BLaER1 treated with 17β-estradiol and CSF1 and Interleukin-3, amounts not matched to agents 10 nM and 100 nM (cell line): ENCODE data around the gene BEND3.
"Not testable (repeated sequence)": the region's sequence is repeated elsewhere in the genome, so short reads cannot be mapped to it uniquely, and the experiment has no call there.

Experiments used
- H3K27ac ChIP-seq, 11 experiments: shearing (Covaris generic); formaldehyde crosslinking; 2 replicates each; pipeline ENCODE4 v1.8.1; 2022
- H3K27me3 ChIP-seq, 11 experiments: shearing (Covaris generic); formaldehyde crosslinking; 2 replicates each; pipeline ENCODE4 v1.8.1; 2022
- H3K36me3 ChIP-seq, 11 experiments: shearing (Covaris generic); formaldehyde crosslinking; 2 replicates each; pipeline ENCODE4 v1.8.1; 2022
- H3K4me1 ChIP-seq, 10 experiments: shearing (Covaris generic); formaldehyde crosslinking; 2 replicates each; pipeline ENCODE4 v1.8.1; 2022
- H3K4me2 ChIP-seq, 11 experiments: shearing (Covaris generic); formaldehyde crosslinking; 2 replicates each; pipeline ENCODE4 v1.8.1; 2022
- H3K4me3 ChIP-seq, 10 experiments: shearing (Covaris generic); formaldehyde crosslinking; 2 replicates each; pipeline ENCODE4 v1.8.1; 2022
- H3K9ac ChIP-seq, 11 experiments: shearing (Covaris generic); formaldehyde crosslinking; 2 replicates each; pipeline ENCODE4 v1.8.1; 2022
- H3K9me3 ChIP-seq, 11 experiments: shearing (Covaris generic); formaldehyde crosslinking; replicated peaks in 1 of 11; 2 replicates each; pipeline ENCODE4 v1.8.1; 2022
- H4K20me1 ChIP-seq, 11 experiments: shearing (Covaris generic); formaldehyde crosslinking; 2 replicates each; pipeline ENCODE4 v1.8.1; 2022
- Cebpa-rat ChIP-seq, 11 experiments: shearing (Covaris generic); IDR thresholded peaks; 2 replicates each; pipeline ENCODE4 v1.8.1; 2022

BEND3 gene

GRCh38 chr6:107140581-107140980 lies 25.3 kb upstream of the BEND3 start:
- no peaks in the 10 kb centered on the region for H4K20me1 ChIP-seq
- H3K4me2 ChIP-seq, result peak overlapping the region in 1 of 11 experiments; percentile 0; a peak in 2 of 22 replicates
- no peak for TF ChIP-seq Cebpa-rat (IDR thresholded peaks at IDR 0.05)
- H3K9me3 ChIP-seq, result no peaks in the 10 kb centered on the region
- no peak overlapping the region for H3K27ac ChIP-seq
- no peak overlapping the region for H3K9ac ChIP-seq
- no peak overlapping the region for H3K4me3 ChIP-seq
- H3K27me3 ChIP-seq, result no peaks in the 10 kb centered on the region
- H3K4me1 ChIP-seq, result peaks cover 0 to 6% (median 0%) of the 10 kb centered on the region in 10 experiments; a peak in 2 of 20 replicates
- H3K36me3 ChIP-seq, result no peaks in the 10 kb centered on the region

DNA sequence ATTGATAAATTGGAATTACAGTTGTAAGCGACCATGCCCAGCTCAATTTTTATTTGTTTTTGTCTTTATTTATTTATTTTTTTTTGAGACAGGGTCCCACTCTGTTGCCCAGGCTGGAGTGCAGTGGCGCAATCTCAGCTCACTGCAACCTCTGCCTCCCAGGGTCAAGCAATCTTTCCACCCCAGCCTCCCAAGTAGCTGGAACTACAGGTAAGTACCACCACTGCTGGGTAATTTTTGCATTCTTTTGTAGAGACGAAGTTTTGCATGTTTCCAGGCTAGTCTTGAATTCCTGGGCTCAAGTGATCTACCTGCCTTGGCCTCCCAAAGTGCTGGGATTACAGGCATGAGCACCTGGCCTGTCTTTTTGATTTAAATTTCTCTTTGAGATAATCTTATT lies 21.0 kb upstream of the BEND3 start:
- H3K27me3 ChIP-seq, H3K4me2 ChIP-seq: not testable (repeated sequence)

DNA sequence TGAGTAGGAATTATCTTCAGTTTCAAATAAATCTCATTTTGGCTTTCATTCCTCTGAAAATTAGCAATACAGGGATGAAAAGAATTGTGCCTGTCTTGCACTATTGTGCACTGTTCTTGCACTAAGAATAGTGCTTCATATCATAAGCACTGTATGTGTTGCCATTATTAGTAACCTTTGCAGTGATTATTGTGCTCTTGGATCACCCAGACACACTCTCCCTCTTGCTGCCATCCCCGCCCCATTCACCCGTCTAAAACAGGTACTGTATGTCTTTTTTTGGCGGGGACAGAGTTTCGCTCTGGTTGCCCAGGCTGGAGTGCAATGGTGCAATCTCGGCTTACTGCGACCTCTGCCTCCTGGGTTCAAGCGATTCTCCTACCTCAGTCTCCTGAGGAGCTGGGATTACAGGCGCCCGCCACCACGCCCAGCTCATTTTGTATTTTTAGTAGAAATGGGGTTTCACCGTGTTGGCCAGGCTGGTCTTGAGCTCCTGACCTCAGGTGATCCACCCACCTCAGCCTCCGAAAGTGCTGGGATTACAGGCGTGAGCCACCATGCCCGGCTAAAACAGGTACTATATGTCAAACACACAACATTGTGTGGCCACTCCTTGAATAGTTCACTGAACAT lies 19.8 kb upstream of the BEND3 start:
- not testable (repeated sequence) for H3K27me3 ChIP-seq, H4K20me1 ChIP-seq, H3K4me3 ChIP-seq, H3K9me3 ChIP-seq, H3K4me1 ChIP-seq, H3K9ac ChIP-seq, H3K36me3 ChIP-seq, H3K4me2 ChIP-seq, H3K27ac ChIP-seq

More for the DNA sequence above, 21.0 kb upstream of the BEND3 start:
- H3K9ac ChIP-seq, H3K4me1 ChIP-seq, H3K9me3 ChIP-seq, H3K27ac ChIP-seq, H4K20me1 ChIP-seq, H3K4me3 ChIP-seq, H3K36me3 ChIP-seq: not testable (repeated sequence)

- Histone ChIP-seq H3K27me3 (no peaks in the 10 kb centered on the region), H3K4me2 (no peak overlapping the region), H3K27ac (no peak overlapping the region), H3K4me3 (no peak overlapping the region), H3K9me3 (no peaks in the 10 kb centered on the region), H3K4me1 (peaks cover 7 to 14% (median 10%) of the 10 kb centered on the region in 10 experiments), H3K36me3 (no peaks in the 10 kb centered on the region), H4K20me1 (no peaks in the 10 kb centered on the region), H3K9ac (no peak overlapping the region)
- TF ChIP-seq Cebpa-rat (IDR thresholded peaks at IDR 0.05), result no peak
Measured at GRCh38 chr6:107132330-107132954, 17.1 kb upstream of the BEND3 start.

DNA sequence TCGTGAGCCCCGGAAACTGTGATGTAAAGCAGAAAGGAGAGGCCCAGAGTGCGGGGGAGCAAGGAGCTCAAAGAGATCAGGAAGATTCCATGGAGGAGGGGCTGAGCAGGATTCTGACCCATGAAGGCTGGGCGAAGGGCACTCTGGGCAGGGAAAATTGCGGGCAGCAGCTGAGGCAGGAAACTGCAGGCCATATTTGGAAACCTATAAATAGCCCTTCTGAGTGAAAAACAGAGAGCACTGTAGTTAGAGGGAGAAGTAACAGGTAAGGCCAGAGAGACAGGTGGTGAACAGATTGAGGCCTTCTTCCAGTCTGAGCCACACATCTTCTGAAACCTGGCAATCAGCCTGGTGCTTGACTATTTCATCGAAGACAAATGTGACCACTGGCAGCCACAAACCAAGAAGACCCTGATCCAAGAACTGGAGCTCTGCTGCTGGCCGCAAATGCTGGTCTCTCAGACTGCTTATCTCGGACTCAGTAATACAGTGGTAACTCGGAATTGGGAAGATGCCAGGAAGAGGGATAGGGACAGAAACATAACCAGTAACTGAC lies 14.1 kb upstream of the BEND3 start:
- Histone ChIP-seq H3K4me2 (peak overlapping the region; percentile 15 to 53 (median 39); a peak in 19 of 22 replicates), H3K4me3 (no peak overlapping the region)

DNA sequence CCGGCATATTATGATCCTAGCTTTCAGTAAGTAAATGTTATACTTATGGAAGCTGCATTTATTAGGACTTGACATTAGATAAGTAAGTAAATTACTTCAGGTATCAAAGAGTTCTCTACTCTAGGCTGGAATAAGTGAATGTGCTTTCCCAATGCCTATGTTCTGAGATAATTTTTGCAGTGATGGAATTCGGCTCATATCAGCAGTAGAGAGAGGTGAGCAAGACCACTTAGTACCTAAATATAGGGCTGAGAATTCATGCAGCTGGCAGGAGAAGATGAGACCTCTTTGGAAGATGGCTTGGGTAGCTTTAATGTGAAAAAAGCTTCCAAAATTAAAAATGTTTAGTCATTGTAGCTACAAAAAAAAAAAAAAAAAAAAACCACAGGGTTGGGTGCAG lies 13.3 kb upstream of the BEND3 start:
- no peak overlapping the region for H3K4me3 ChIP-seq
- no peaks in the 10 kb centered on the region for H4K20me1 ChIP-seq
- no peak overlapping the region for H3K9ac ChIP-seq
- no peak for TF ChIP-seq Cebpa-rat (IDR thresholded peaks at IDR 0.05)
- H3K4me2 ChIP-seq, result peak overlapping the region in 3 of 11 experiments; percentile 39 to 43 (median 41); a peak in 3 of 22 replicates
- H3K27ac ChIP-seq, result no peak overlapping the region
- H3K27me3 ChIP-seq, result no peaks in the 10 kb centered on the region
- no peaks in the 10 kb centered on the region for H3K36me3 ChIP-seq
- H3K4me1 ChIP-seq, result peaks cover 7 to 14% (median 10%) of the 10 kb centered on the region in 10 experiments
- no peaks in the 10 kb centered on the region for H3K9me3 ChIP-seq

More for the DNA sequence above, 14.1 kb upstream of the BEND3 start:
- Histone ChIP-seq H3K9ac (no peak overlapping the region), H3K36me3 (no peaks in the 10 kb centered on the region), H3K4me1 (peaks cover 7 to 14% (median 10%) of the 10 kb centered on the region in 10 experiments), H4K20me1 (no peaks in the 10 kb centered on the region), H3K27me3 (no peaks in the 10 kb centered on the region), H3K9me3 (no peaks in the 10 kb centered on the region), H3K27ac (no peak overlapping the region)
- TF ChIP-seq Cebpa-rat (IDR thresholded peaks at IDR 0.05), result no peak

GRCh38 chr6:107128175-107128574 lies 12.9 kb upstream of the BEND3 start:
- no peak for TF ChIP-seq Cebpa-rat (IDR thresholded peaks at IDR 0.05)
- Histone ChIP-seq H3K9me3 (no peaks in the 10 kb centered on the region), H3K4me1 (peaks cover 7 to 14% (median 10%) of the 10 kb centered on the region in 10 experiments), H4K20me1 (no peaks in the 10 kb centered on the region), H3K9ac (no peak overlapping the region), H3K27me3 (no peaks in the 10 kb centered on the region), H3K4me2 (no peak overlapping the region), H3K36me3 (no peaks in the 10 kb centered on the region), H3K27ac (no peak overlapping the region), H3K4me3 (no peak overlapping the region)

GRCh38 chr6:107125771-107126170 lies 10.5 kb upstream of the BEND3 start:
- Histone ChIP-seq H3K9me3 (no peaks in the 10 kb centered on the region), H3K4me2 (no peak overlapping the region), H3K36me3 (no peaks in the 10 kb centered on the region), H3K27ac (no peak overlapping the region), H3K4me3 (no peak overlapping the region), H3K27me3 (no peaks in the 10 kb centered on the region), H4K20me1 (no peaks in the 10 kb centered on the region), H3K4me1 (peaks cover 7 to 14% (median 10%) of the 10 kb centered on the region in 10 experiments), H3K9ac (no peak overlapping the region)
- no peak for TF ChIP-seq Cebpa-rat (IDR thresholded peaks at IDR 0.05)

GRCh38 chr6:107124934-107125348 lies 9.6 kb upstream of the BEND3 start:
- TF ChIP-seq Cebpa-rat (IDR thresholded peaks at IDR 0.05), result no peak
- Histone ChIP-seq H3K4me1 (peaks cover 7 to 14% (median 10%) of the 10 kb centered on the region in 10 experiments), H3K27me3 (no peaks in the 10 kb centered on the region), H3K4me2 (no peak overlapping the region), H3K9ac (no peak overlapping the region), H3K4me3 (no peak overlapping the region), H3K36me3 (no peaks in the 10 kb centered on the region), H4K20me1 (no peaks in the 10 kb centered on the region), H3K27ac (no peak overlapping the region), H3K9me3 (no peaks in the 10 kb centered on the region)

DNA sequence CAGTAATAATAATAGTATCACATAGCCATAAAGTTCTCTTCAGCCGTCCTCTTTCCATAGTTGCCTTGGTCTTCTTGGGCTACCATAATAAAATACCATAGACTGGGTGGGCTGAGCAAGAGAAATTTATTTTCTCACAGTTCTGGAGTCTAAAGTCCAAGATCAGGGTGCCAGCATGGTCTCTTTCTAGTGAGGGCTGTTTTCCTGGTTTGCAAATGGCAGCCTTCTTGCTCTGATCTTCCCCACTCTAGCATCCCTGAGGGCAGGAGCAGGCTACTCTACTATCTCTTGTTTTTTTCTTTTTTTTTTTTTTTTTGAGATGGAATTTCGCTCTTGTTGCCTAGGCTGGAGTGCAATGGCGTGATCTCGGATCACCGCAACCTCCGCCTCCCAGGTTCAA lies 8.2 kb upstream of the BEND3 start:
- peaks cover 0 to 12% (median 10%) of the 10 kb centered on the region in 10 experiments; a peak in 16 of 20 replicates for H3K4me1 ChIP-seq
- no peak overlapping the region for H3K9ac ChIP-seq
- H3K9me3 ChIP-seq, result no peaks in the 10 kb centered on the region
- no peak overlapping the region for H3K27ac ChIP-seq
- H3K4me3 ChIP-seq, result no peak overlapping the region
- no peak for TF ChIP-seq Cebpa-rat (IDR thresholded peaks at IDR 0.05)
- H3K4me2 ChIP-seq, result no peak overlapping the region
- no peaks in the 10 kb centered on the region for H3K36me3 ChIP-seq
- H4K20me1 ChIP-seq, result no peaks in the 10 kb centered on the region
- H3K27me3 ChIP-seq, result no peaks in the 10 kb centered on the region
